Measurements from ENCODE around the gene RAD9A.
A peak's percentile ranks its signal among the peaks of the same experiment; 100 is the strongest.
"Not testable (repeated sequence)": the region's sequence is repeated elsewhere in the genome, so short reads cannot be mapped to it uniquely, and the experiment has no call there.

Gene RAD9A

GRCh38 chr11:67420147-67420645, 28.4 kb downstream of the RAD9A start:
- intact Hi-C loops (cut with micrococcal nuclease), result loop anchor here (2.0 kb wide), 1 partner anchor 17 kb away; no protein-coding TSS in a partner anchor
- Mint-ChIP-seq H3K4me1 (ENCODE audit: low read depth) (peaks cover 65% of the 10 kb centered on the region), H3K4me3 (peak overlapping the region; percentile 76), H3K36me3 (ENCODE audit: low read depth) (no peaks in the 10 kb centered on the region), H3K27me3 (peaks cover 53% of the 10 kb centered on the region), H3K27ac (peak overlapping the region; percentile 51), H3K9me3 (no peaks in the 10 kb centered on the region)

GRCh38 chr11:67420646-67421429, 29.1 kb downstream of the RAD9A start:
- H3K9me3 Mint-ChIP-seq, result no peaks in the 10 kb centered on the region
- no peaks in the 10 kb centered on the region for H3K36me3 Mint-ChIP-seq (ENCODE audit: low read depth)
- peaks cover 62% of the 10 kb centered on the region for H3K4me1 Mint-ChIP-seq (ENCODE audit: low read depth)
- peak overlapping the region; percentile 51 for H3K27ac Mint-ChIP-seq
- peaks cover 51% of the 10 kb centered on the region for H3K27me3 Mint-ChIP-seq
- peak overlapping the region; percentile 76 for H3K4me3 Mint-ChIP-seq
- intact Hi-C loops (cut with micrococcal nuclease), result loop anchor here (2.0 kb wide), 1 partner anchor 18 kb away; no protein-coding TSS in a partner anchor

- Mint-ChIP-seq H3K36me3 (ENCODE audit: low read depth) (no peaks in the 10 kb centered on the region), H3K4me1 (ENCODE audit: low read depth) (peaks cover 57% of the 10 kb centered on the region), H3K4me3 (peak overlapping the region; percentile 76), H3K27ac (peak overlapping the region; percentile 51), H3K9me3 (no peaks in the 10 kb centered on the region), H3K27me3 (peaks cover 44% of the 10 kb centered on the region)
- intact Hi-C loops (cut with micrococcal nuclease), result loop anchor here (2.0 kb wide), 1 partner anchor 19 kb away; no protein-coding TSS in a partner anchor
Measured at GRCh38 chr11:67421430-67422031, 29.7 kb downstream of the RAD9A start.

GRCh38 chr11:67422891-67423290, 31.1 kb downstream of the RAD9A start:
- Mint-ChIP-seq H3K4me1 (ENCODE audit: low read depth) (peaks cover 52% of the 10 kb centered on the region), H3K9me3 (no peaks in the 10 kb centered on the region), H3K27ac (peak overlapping the region; percentile 40), H3K4me3 (no peak overlapping the region), H3K36me3 (ENCODE audit: low read depth) (peaks cover 1% of the 10 kb centered on the region), H3K27me3 (peaks cover 31% of the 10 kb centered on the region)
- intact Hi-C loops (cut with micrococcal nuclease), result no loop called here

GRCh38 chr11:67423466-67423865, 31.7 kb downstream of the RAD9A start:
- H3K27me3 Mint-ChIP-seq, result peaks cover 25% of the 10 kb centered on the region
- H3K4me3 Mint-ChIP-seq, result no peak overlapping the region
- peaks cover 46% of the 10 kb centered on the region for H3K4me1 Mint-ChIP-seq (ENCODE audit: low read depth)
- intact Hi-C loops (cut with micrococcal nuclease), result no loop called here
- H3K36me3 Mint-ChIP-seq (ENCODE audit: low read depth), result peaks cover 7% of the 10 kb centered on the region
- no peaks in the 10 kb centered on the region for H3K9me3 Mint-ChIP-seq
- peak overlapping the region; percentile 40 for H3K27ac Mint-ChIP-seq

- Mint-ChIP-seq H3K4me1 (ENCODE audit: low read depth) (peaks cover 45% of the 10 kb centered on the region), H3K36me3 (ENCODE audit: low read depth) (peaks cover 13% of the 10 kb centered on the region), H3K4me3 (no peak overlapping the region), H3K27me3 (peaks cover 19% of the 10 kb centered on the region), H3K9me3 (no peaks in the 10 kb centered on the region), H3K27ac (no peak overlapping the region)
- intact Hi-C loops (cut with micrococcal nuclease), result no loop called here
Measured at GRCh38 chr11:67423891-67424613, 32.3 kb downstream of the RAD9A start.

- Mint-ChIP-seq H3K27ac (peak overlapping the region; percentile 88), H3K4me3 (peak overlapping the region; percentile 97), H3K36me3 (ENCODE audit: low read depth) (peaks cover 43% of the 10 kb centered on the region), H3K4me1 (ENCODE audit: low read depth) (peaks cover 35% of the 10 kb centered on the region)
- intact Hi-C loops (cut with micrococcal nuclease), result loop anchor here (5.0 kb wide), 2 partner anchors 35 to 40 kb away; partner anchors contain the start of genes RAD9A and TMEM134
- not testable (repeated sequence) for H3K9me3 Mint-ChIP-seq, H3K27me3 Mint-ChIP-seq
Measured at GRCh38 chr11:67427364-67427859, 35.6 kb downstream of the RAD9A start.

GRCh38 chr11:67428052-67429001, 36.5 kb downstream of the RAD9A start, which contains the start of gene RPS6KB2:
Gene RPS6KB2 (plus strand): TSS chr11:67428494. CDS start chr11:67428546, 52 bp downstream.
- intact Hi-C loops (cut with micrococcal nuclease), result loop anchor here (5.0 kb wide), 2 partner anchors 36 to 39 kb away; partner anchors contain the start of genes RAD9A and TMEM134
- H3K27ac Mint-ChIP-seq, result peak within 1 kb of the TSS; percentile 88
- peaks cover 52% of the 10 kb centered on the region for H3K36me3 Mint-ChIP-seq (ENCODE audit: low read depth)
- no peaks in the 10 kb centered on the region for H3K9me3 Mint-ChIP-seq
- peaks cover 27% of the 10 kb centered on the region for H3K4me1 Mint-ChIP-seq (ENCODE audit: low read depth)
- H3K4me3 Mint-ChIP-seq, result peak within 1 kb of the TSS; percentile 97
- H3K27me3 Mint-ChIP-seq, result no peaks in the 10 kb centered on the region

- no peaks in the 10 kb centered on the region for H3K27me3 Mint-ChIP-seq
- intact Hi-C loops (cut with micrococcal nuclease), result loop anchor here (5.0 kb wide), 2 partner anchors 37 to 38 kb away; partner anchors contain the start of genes RAD9A and TMEM134
- H3K36me3 Mint-ChIP-seq (ENCODE audit: low read depth), result peaks cover 60% of the 10 kb centered on the region
- H3K4me1 Mint-ChIP-seq (ENCODE audit: low read depth), result peaks cover 27% of the 10 kb centered on the region
- H3K27ac Mint-ChIP-seq, result peak overlapping the region; percentile 88
- H3K4me3 Mint-ChIP-seq, result peak overlapping the region; percentile 97
- H3K9me3 Mint-ChIP-seq, result no peaks in the 10 kb centered on the region
Measured at GRCh38 chr11:67429038-67429668, 37.4 kb downstream of the RAD9A start.

GRCh38 chr11:67429722-67430121, 37.9 kb downstream of the RAD9A start:
- H3K4me3 Mint-ChIP-seq, result no peak overlapping the region
- intact Hi-C loops (cut with micrococcal nuclease), result loop anchor here (5.0 kb wide), 2 partner anchors 37 to 38 kb away; partner anchors contain the start of genes RAD9A and TMEM134
- H3K9me3 Mint-ChIP-seq, result no peaks in the 10 kb centered on the region
- H3K27me3 Mint-ChIP-seq, result no peaks in the 10 kb centered on the region
- no peak overlapping the region for H3K27ac Mint-ChIP-seq
- H3K36me3 Mint-ChIP-seq (ENCODE audit: low read depth), result peaks cover 66% of the 10 kb centered on the region
- peaks cover 23% of the 10 kb centered on the region for H3K4me1 Mint-ChIP-seq (ENCODE audit: low read depth)

GRCh38 chr11:67431346-67432249, 39.8 kb downstream of the RAD9A start:
- Mint-ChIP-seq H3K27ac (no peak overlapping the region), H3K4me1 (ENCODE audit: low read depth) (peaks cover 32% of the 10 kb centered on the region), H3K4me3 (no peak overlapping the region), H3K36me3 (ENCODE audit: low read depth) (peaks cover 84% of the 10 kb centered on the region), H3K27me3 (no peaks in the 10 kb centered on the region), H3K9me3 (no peaks in the 10 kb centered on the region)
- intact Hi-C loops (cut with micrococcal nuclease), result no loop called here

All from dendritic cell treated with granulocyte-macrophage colony-stimulating factor and Interleukin-4, amounts not matched to agents 40 ng/mL and 50 ng/mL, for 4 days (primary cell).